HL-60 (cell line): ENCODE measurements around the gene ZNF609.

ENCODE experiments used
- GABPA ChIP-seq: IDR thresholded peaks from 2 replicates; pipeline ENCODE4 v1.6.1; 2012; ENCODE audit warnings: low read depth
- POLR2AphosphoS5 ChIP-seq: IDR thresholded peaks from 2 replicates; pipeline ENCODE4 v1.6.1; 2012; ENCODE audit warnings: low read depth
- SPI1 ChIP-seq: IDR thresholded peaks from 2 replicates; pipeline ENCODE4 v1.6.1; 2012; ENCODE audit warnings: low read depth, mild to moderate bottlenecking, borderline replicate concordance
- TF ChIP-seq, protein P1 (sequence below): IDR thresholded peaks from one replicate; pipeline ENCODE4 v1.5.1; 2011; ENCODE audit warnings: low read length, control low read depth, inconsistent platforms; ENCODE audit not compliant: insufficient read depth
- TF ChIP-seq, protein P2 (sequence below): IDR thresholded peaks from 2 replicates; pipeline ENCODE4 v1.6.1; 2012; ENCODE audit warnings: low read depth; ENCODE audit not compliant: insufficient replicate concordance

DNA sequence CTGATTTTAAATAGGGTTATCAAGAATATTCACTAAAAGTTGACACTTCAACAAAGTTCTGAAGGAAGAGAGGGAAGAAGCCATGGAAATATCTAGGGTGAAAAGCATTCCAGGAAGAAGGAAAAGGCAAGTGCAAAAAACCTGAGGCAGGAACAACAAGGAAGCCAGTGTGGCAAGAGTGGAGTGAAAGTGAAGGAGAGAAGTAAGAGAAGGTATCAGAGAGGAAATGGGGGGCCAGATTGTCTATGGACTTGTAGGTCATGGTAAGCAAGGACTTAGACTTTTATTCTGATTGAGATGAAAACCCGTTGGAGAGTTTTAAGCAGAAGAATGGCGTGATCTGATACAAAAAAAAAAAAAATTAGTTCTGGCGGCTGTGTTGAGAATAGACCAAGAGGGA lies 18.5 kb upstream of the ZNF609 start:
- TF ChIP-seq, protein P1, sequence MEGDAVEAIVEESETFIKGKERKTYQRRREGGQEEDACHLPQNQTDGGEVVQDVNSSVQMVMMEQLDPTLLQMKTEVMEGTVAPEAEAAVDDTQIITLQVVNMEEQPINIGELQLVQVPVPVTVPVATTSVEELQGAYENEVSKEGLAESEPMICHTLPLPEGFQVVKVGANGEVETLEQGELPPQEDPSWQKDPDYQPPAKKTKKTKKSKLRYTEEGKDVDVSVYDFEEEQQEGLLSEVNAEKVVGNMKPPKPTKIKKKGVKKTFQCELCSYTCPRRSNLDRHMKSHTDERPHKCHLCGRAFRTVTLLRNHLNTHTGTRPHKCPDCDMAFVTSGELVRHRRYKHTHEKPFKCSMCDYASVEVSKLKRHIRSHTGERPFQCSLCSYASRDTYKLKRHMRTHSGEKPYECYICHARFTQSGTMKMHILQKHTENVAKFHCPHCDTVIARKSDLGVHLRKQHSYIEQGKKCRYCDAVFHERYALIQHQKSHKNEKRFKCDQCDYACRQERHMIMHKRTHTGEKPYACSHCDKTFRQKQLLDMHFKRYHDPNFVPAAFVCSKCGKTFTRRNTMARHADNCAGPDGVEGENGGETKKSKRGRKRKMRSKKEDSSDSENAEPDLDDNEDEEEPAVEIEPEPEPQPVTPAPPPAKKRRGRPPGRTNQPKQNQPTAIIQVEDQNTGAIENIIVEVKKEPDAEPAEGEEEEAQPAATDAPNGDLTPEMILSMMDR, result no peak
- TF ChIP-seq, protein P2, sequence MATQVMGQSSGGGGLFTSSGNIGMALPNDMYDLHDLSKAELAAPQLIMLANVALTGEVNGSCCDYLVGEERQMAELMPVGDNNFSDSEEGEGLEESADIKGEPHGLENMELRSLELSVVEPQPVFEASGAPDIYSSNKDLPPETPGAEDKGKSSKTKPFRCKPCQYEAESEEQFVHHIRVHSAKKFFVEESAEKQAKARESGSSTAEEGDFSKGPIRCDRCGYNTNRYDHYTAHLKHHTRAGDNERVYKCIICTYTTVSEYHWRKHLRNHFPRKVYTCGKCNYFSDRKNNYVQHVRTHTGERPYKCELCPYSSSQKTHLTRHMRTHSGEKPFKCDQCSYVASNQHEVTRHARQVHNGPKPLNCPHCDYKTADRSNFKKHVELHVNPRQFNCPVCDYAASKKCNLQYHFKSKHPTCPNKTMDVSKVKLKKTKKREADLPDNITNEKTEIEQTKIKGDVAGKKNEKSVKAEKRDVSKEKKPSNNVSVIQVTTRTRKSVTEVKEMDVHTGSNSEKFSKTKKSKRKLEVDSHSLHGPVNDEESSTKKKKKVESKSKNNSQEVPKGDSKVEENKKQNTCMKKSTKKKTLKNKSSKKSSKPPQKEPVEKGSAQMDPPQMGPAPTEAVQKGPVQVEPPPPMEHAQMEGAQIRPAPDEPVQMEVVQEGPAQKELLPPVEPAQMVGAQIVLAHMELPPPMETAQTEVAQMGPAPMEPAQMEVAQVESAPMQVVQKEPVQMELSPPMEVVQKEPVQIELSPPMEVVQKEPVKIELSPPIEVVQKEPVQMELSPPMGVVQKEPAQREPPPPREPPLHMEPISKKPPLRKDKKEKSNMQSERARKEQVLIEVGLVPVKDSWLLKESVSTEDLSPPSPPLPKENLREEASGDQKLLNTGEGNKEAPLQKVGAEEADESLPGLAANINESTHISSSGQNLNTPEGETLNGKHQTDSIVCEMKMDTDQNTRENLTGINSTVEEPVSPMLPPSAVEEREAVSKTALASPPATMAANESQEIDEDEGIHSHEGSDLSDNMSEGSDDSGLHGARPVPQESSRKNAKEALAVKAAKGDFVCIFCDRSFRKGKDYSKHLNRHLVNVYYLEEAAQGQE, result no peak
- TF ChIP-seq GABPA, result no peak
- no peak for TF ChIP-seq POLR2AphosphoS5
- TF ChIP-seq SPI1, result no peak
